NCI-H1417 treated with DMSO at 0.1 percent for 48 hours (cell line): ENCODE measurements around the gene ACTR3.
"Not testable (repeated sequence)": the region's sequence is repeated elsewhere in the genome, so short reads cannot be mapped to it uniquely, and the experiment has no call there.

Source experiments
- DNase-seq: peaks from one replicate; lab custom pipeline; 2025; lab: John Stamatoyannopoulos, UW

The ACTR3 gene

DNA sequence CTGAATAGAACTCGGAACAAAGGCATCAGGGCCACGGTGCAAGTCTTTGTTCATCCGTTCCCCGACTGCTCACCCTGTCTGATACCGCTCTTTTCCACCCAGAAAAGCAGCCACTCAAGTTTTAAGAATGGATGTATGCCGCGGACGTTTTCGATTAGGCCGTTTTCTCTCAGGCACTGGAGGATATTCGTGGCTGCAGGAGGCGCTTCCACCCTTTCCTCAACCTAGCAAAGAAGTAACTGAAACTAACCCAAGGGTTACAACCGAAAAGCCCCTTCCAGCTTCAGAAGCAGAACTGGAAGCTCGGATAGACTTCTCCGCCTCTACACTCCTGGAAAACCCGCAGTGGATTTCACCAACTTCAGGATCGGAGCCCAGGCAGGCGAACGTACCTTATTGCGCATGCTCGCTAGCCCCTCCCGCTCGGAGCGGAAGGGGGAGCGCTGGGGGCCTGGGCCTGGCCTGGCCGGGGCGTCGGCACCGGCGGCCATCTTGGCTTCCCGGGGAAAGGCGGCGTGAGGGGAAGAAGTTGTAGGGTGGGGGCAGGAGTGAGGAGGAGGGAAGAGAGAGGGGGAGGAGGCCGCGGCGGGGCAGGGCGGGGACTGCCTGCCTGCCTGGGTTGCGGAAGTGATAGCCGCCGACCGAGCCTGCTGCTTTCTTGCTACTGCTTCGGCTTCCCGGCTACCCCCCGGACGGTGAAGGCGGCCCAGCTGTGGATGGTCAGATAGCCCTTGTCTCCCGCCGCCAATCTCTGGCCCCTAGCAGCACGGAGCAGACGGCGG lies at the start of gene ACTR3:
ACTR3 (plus strand) TSS at position 619 of the 782 bp plus-strand sequence. CDS start 191 bp downstream, outside the sequence.
- peak; percentile 87 for DNase-seq

DNA sequence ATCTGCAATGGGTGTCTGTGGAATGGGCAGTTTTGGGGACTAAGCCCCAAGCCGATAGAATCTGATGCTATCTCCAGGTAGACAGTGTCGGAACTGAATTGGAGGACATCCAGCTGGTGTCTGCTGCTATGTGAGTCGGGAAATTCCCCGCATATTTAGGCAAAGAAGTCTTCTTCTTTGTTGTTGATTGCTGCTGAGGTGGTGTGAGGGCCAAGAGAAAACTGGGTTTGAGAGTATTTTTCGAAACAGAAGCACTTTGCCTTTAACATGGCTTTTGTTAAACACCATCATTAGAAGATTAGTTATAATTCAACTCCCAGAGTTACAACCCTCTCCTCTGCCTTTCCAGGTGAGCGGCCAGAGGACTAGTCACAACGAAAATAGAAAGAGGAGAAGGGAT lies 49.4 kb upstream of the ACTR3 start:
- no peak for DNase-seq

DNA sequence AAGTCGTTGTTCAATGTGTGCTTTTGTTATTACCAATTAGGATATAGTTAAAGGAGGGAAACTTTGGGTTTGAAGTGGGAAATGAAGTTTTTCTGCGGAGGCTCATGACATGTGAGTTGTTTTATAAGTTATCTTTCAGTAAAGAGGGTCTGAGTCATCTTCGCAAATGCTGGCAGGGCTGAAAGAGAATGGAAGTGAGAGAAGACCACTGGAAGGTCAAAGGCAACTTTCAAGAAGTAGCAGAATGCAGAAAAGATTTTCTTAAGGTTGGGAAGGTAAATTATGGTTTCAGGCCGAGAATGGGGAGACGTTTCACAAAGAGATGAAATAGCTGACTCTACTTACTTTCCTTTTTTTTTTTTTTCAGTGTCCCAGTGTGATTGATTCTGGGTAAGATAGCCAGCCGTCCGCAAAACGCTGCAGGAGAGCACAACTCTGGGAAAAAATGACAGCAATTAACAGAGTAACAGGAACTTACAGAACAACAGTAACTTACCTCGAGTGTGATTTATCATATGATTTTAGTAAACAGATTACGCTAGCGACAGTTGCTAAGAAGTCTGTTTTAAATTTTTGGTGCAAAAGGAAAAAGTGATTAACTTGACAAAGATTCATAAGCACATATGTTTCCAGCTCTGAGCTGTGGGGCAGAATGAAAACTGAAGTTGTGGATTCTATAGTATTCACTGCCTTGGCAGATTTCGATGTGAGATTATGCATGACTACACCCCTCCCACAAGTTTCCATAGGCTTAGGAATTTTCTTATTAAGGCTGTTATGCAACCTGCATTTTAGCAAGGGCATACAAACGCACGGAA lies 46.8 kb upstream of the ACTR3 start:
- DNase-seq = no peak

DNA sequence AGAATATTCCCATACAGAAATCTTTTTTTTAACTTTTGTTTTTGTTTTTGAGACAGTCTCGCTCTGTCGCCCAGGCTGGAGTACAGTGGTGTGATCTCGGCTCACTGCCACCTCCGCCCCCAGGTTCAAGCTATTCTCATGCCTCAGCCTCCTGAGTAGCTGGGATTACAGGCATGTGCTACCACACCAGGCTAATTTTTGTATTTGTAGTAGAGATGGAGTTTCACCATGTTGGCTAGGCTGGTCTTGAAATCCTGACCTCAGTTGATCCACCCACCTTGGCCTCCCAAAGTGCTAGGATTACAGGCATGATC lies 46.2 kb upstream of the ACTR3 start:
- not testable (repeated sequence) for DNase-seq

DNA sequence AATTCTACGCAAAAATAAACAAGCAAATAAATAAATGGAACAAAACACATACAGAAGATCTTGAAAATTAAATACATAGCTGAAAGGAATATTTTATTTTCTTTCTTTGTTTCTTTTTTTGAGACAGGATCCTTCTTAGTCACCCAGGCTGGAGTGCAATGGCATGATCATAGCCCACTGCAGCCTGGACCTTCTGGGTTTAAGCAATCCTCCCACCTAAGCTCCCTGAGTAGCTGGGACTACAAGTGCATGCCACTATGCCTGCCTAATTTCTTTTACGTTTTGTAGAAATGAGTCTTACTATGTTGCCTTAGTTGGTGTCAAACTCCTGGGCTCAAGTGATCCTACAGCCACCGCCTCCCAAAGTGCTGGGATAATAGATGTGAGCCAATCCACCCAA lies 44.6 kb upstream of the ACTR3 start:
- no peak for DNase-seq

DNA sequence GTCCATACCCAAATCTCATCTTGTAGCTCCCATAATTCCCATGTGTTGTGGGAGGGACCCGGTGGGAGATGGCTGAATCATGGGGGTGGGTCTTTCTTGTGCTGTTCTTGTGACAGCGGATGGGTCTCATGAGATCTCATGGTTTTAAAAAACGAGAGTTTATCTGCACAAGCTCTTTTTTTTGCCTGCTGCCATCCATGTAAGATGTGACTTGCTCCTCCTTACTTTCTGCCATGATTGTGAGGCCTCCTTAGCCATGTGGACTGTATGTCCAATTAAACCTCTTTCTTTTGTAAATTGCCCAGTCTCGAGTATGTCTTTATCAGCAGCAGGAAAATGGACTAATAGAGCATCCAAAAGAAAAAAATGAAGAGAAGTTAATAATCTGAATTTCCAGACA lies 44.1 kb upstream of the ACTR3 start:
- DNase-seq = not testable (repeated sequence)

DNA sequence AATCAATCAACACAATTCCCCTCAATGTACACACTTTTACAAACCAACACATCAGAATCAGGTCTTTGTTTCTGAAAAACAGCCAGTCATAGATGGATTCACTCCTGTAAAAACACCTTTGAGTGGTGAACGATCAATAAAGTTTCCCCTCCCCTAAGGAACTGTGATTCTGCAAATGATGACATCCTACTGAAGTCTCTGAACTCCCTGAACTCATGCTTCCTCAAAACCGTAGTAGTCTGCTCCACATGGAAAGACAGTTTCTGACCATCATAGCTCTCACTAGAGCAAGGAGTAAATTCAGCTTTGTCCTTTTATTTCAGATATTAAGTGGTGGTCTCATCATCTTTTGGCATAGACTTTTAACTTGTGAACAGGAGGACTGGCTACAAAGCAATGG lies 43.5 kb upstream of the ACTR3 start:
- no peak for DNase-seq

DNA sequence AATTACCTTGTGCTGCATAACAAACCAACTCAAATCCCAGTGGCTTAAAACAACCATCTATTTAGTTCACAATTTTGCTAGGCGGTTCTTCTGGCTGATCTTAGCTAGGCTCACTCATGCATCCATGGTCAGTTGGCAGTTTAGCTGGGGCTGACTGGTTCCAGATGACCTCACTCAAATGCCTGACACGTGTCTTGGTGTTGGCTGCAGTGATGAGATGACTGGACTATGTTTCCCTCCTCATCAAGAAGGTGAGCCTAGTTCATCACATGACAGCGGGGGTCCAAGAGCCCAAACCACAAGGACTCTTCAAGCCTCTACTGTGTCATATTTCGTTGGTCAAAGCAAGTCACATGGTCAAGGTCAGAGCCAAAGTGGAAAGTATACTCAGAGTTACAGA lies 42.7 kb upstream of the ACTR3 start:
- DNase-seq = no peak

DNA sequence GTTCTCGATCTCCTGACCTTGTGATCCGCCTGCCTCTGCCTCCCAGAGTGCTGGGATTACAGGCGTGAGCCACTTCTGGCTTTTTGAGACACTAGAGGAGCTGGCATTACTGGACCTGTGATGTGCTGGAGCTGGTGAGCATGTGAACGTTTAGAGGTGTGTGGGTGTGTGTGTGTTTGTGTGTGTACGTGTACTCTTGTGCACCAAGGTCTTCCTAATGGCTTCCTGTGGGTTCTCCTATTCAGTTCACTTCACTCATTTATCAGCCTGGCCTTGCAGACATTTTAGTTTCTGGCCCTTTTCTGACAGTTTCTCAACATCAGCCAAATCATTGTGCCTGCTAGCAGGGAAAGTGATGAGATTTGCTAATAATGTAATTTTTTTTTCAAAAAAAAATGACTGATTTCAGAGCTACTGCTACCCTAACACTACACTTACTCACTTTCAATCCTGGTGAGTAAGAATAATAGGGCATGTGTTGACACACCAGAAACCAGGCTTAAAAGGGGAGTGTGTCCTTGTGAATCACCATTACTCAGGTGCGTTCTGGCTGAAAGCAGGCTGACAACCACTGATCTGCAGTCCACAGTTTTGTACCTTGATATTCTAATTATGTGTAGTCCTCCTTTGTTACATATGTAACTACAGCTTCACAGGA lies 41.0 kb upstream of the ACTR3 start:
- DNase-seq = no peak

DNA sequence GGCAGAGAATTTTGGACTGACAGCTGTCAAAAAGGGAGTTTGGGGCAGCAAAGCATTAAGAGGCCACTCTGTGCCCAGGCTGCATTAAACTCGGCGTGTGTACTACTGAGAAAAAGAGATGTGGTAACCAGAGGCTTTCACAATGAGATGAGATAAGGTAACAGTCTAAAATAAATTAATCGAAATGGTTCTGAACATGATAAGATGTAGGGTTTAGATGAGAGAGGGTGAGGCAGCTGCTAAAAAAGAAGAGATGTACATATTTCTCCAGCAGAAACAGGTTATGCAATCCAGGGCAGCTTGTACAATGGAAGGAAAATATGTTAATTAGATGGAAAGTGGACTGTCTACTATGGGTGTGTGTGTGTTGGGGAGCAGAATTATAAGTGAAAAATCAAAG lies 39.2 kb upstream of the ACTR3 start:
- DNase-seq = no peak

DNA sequence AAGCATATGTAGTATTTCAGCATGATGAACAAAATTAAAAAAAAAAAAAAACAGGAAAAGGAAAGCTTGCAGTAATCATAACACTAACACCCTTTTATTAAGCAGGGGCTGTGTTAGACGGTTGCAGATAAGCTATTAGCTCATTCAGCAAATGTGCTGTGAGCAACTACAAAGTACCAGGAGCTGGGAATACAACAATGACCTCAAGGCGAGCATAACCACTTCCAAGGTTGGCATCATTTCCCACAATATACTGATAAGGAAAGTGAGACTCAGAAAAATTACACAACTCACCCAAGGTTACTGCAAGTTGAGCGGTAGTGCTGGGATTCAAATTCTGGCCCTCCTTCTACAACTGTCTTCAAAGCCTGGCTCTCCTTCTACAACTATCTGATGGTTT lies 38.2 kb upstream of the ACTR3 start:
- DNase-seq = no peak

DNA sequence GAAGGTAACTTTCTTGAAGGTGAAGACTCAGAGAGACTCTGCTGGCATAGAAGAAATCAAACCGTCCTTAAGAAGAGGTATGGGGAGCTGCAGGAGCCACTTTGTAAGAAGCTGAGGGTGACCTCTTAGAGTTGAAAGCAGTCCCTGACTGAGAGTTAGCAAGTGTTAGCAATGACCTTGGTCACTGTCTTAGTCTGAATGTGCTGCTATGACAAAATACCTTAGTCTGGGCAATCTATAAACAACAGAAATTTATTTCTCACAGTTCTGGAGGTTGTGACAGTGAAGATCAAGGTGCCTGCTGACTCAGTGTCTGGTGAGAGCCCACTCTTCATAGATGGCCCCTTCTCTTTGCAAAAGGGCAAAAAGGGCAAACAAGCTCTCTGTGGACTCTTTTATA lies 35.7 kb upstream of the ACTR3 start:
- DNase-seq = no peak

DNA sequence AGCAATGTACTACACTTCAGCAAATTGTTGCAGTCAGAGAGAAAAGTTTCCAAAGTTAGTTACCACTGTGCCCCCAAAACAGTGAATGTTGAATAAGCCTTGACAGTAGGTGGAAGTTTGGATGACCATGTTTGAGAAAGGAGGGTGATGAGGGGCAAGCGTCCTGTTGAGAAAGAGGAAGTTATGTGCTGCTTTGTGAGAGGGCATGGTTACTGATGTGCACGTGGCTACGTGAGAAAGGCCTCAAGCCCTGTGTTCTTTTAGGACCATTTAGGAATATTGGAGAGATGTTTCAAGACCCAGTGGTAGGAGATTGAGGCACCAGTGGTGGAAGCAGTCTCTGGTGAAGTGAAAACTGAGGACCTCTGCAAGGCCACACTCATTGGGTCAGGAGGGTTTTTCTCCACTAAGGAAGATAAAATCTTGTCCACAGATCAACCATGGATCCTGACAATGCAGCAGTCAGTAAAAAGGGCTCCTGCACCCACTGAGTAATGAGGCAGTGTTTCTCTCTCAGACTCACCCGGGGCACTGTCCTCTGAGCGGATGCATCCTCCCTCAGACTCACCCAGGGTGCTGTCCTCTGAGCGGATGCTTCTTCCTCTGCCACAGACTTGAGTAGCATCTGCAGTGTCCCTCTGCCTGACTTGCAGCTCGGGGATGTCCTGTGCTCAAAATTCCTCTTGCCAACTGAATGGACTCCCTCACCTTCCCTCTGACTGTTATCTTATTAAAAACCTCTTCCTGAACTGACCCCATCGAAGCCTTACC lies 34.7 kb upstream of the ACTR3 start:
- DNase-seq = no peak

DNA sequence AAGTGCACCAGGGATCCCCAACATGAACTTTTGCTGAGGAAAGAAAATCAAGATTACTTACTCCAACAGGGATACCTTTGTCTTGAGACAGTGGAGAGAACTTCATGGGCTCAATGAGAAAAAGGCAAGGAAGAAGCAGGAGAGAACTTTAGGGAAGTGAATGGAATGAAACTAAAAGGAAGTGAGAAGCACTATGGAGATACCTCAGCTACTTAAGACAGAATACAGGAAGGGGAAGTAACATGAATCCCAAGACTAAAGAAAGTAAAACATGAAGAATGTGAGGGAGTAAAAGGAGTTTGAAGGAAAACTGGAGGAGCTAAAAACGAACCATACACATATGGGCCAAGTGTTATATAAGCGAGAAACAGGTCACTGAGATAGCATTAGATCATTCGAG lies 32.4 kb upstream of the ACTR3 start:
- no peak for DNase-seq

DNA sequence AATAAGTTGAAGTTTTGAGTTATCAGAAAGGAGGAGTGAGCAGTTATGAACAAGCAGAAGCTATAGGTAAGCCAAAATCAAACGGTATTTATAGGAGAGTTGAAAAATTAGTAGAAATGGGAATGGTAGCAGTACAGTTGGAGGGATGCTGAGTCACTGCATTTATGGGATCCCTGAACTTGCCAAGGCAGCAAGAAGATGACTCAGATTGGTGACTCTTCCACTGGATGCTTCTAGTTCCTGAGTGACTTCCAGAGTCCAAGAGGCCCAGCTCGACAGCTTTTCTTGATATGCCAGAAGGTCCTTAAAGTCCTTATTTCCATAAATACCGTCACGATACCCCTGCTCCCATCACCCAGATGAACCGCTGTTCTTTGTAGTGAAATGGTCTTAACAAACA lies 31.1 kb upstream of the ACTR3 start:
- DNase-seq = no peak

DNA sequence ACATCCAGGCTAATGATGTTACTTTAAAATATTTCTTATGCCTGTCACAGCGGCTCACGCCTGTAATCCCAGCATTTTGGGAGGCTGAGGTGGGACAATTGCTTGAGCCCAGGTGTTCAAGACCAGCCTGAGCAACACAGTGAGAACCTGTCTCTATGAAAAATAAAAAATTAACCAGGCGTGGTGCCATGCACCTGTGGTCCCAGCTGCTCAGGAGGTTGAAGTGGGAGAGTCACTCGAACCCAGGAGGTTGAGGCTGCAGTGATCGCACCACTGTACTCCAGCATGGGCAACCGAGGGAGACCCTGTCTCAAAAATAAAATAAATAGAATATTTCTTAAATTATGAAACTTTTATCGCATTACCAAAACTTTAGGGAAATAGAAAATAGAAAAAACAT lies 28.1 kb upstream of the ACTR3 start:
- DNase-seq = no peak

DNA sequence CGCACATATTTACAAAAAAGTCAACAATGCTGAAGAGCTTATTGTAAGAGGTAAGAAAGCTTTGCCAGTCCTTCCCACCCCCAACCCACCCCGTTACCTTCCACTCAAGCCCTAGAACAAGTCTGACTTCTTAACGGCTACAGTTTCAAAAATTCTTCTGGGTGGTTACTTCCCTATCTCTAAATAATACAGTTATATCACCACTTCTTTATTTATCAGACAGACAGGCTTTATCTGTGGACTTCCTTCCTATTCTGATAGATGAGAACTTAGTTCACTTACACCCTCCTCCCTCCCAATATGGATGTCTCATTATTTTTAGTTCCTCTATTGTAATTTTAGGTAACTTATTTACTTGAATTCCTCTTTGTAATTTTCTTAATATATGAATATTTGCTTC lies 26.7 kb upstream of the ACTR3 start:
- DNase-seq = no peak

DNA sequence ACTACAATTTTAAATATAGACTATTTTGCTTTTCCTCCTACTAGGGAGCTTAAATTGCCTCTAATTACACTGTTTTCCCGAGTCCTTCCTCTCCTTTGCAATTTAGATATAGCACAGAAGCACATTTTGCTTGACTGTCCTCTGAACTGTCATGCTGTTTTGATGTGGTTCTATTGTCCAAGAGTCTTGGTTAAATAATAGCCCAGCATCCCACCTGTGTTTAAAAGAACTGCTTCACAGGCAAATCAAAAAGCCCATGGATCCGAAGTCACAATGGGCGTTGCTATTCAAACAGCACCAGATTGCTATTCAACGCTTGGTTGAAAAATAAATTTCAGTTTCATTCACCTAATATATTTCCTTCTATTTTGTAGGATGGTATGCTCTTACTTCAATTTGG lies 22.3 kb upstream of the ACTR3 start:
- DNase-seq = peak; percentile 56

DNA sequence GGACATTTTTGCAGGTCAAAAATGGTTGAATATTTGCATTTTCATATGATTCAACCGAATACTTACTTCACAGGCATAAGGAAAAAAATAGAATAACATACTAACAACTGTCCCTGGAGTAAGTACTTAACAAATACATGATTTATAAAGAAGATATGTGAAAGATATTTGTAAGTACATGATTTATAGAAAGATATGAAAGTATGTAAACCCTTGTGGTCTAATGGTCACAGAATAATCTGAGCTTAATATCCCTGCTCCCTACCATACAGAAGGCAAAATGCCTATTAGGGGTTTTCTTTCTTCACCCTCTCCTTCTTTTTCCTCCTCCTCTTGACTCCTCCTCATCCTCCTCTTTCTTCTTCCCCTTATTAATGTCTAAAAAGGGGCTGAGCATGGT lies 20.6 kb upstream of the ACTR3 start:
- DNase-seq = no peak

DNA sequence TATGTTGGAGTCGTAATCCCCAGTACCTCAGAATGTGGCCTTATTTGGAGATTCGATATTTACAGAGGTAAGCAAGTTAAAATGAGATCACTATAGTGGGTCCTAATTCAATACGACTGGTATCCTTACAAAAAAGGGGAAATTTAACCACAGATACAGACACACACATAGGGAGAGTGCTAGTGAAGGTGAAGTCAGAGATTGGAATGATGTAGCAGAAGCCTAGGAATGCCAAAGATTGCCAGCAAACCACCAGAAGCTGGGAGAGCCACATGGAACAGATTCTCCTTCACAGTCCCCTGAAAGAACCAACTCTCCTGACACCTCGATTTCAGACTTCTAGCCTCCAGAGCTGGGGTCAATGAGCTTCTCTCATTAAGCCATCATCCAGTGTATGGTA lies 17.7 kb upstream of the ACTR3 start:
- no peak for DNase-seq

DNA sequence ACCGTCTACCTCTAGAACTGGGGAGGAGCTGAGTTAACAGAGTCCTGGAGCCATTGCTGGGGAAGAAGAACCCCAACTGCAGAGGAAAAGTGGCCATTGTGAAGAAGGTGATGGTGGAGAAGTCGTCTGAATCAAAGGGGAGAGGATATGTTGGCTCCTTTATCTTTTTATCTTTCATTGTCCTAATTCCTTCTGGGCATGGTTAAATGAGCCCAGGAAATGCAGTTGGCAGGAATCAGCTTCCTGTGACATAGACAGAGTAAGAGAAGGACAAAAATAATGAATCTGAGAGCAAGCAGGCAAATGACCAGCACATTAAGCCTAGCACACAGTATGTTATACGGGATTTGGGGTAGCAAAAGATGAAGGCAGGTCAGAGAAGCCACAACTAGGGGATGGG lies 16.0 kb upstream of the ACTR3 start:
- DNase-seq = no peak

DNA sequence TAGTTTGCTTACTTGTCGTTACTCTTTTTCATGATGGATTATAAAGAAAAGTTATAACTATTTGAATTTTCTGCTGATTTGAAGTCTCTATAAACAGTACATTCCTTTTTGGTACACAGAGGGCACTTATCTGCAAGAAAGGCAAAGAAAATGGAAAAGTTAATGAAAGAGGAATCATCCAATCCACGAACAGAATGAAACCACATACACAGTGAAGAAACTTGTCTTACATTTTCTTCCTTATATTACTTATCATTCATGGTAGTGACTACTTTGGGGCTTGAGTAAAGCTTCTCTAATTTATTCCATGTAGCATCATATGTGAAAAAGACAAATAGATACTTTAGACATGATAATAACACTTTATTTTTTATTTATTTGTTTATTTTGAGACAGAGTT lies 14.8 kb upstream of the ACTR3 start:
- DNase-seq = no peak
